OCI-LY3 (cell line): ENCODE measurements around the gene RUNX2.

Source experiments
- H2AFZ ChIP-seq: fragments of 200-600, 300-600 bp; shearing (Covaris generic); 2 replicates; pipeline ENCODE4 v1.6.0; 2014; ENCODE audit warnings: antibody characterized with exemption, low read depth, low read length
- H3K27ac ChIP-seq: fragments of 200-600, 300-600 bp; sonication (generic); 2 replicates; pipeline ENCODE4 v1.5.1; 2014; ENCODE audit warnings: mild to moderate bottlenecking, low read length, moderate library complexity, mixed read lengths
- H3K27me3 ChIP-seq: fragments of 200-600, 300-600 bp; sonication (generic); 2 replicates; pipeline ENCODE4 v1.6.1; 2014; ENCODE audit warnings: low read depth, low read length, mixed read lengths
- H3K36me3 ChIP-seq: fragments of 200-600, 300-600 bp; sonication (generic); replicated peaks from 2 replicates; pipeline ENCODE3; 2014; ENCODE audit warnings: low read depth, low read length, mixed read lengths
- H3K4me1 ChIP-seq: fragments of 300-600, 200-600 bp; sonication (generic); 2 replicates; pipeline ENCODE4 v1.6.1; 2014; ENCODE audit warnings: low read length, mixed read lengths
- H3K4me2 ChIP-seq: fragments of 200-600, 300-600 bp; sonication (generic); 2 replicates; pipeline ENCODE4 v1.6.1; 2014; ENCODE audit warnings: low read length, mixed read lengths
- H3K4me3 ChIP-seq: fragments of 300-600, 200-600 bp; sonication (generic); 2 replicates; pipeline ENCODE4 v1.5.1; 2014; ENCODE audit warnings: antibody characterized with exemption, mild to moderate bottlenecking, low read length, moderate library complexity
- H3K79me2 ChIP-seq: fragments of 300-600, 200-600 bp; shearing (Covaris generic); 2 replicates; pipeline ENCODE4 v1.6.1; 2014; ENCODE audit warnings: mild to moderate bottlenecking, low read length, mixed read lengths
- H3K9ac ChIP-seq: fragments of 300-600, 200-600 bp; shearing (Covaris generic); 2 replicates; pipeline ENCODE4 v1.6.0; 2014; ENCODE audit warnings: mild to moderate bottlenecking, low read length, moderate library complexity
- H3K9me3 ChIP-seq: fragments of 200-600, 300-600 bp; shearing (Covaris generic); 2 replicates; pipeline ENCODE4 v1.6.1; 2014; ENCODE audit warnings: low read length, mixed read lengths; ENCODE audit not compliant: insufficient read depth
- H4K20me1 ChIP-seq: fragments of 200-600, 300-600 bp; sonication (generic); 2 replicates; pipeline ENCODE4 v1.6.1; 2016; ENCODE audit warnings: low read length, mixed read lengths; ENCODE audit not compliant: insufficient read depth
- EZH2phosphoT487 ChIP-seq: fragments of 200-600 bp; shearing (Covaris generic); IDR thresholded peaks from 2 replicates; pipeline ENCODE4 v1.6.1; 2018; ENCODE audit warnings: antibody characterized with exemption, mixed run types, low read depth
- TF ChIP-seq, protein P1 (sequence below): fragments of 200-600, 300-600 bp; sonication (generic); IDR thresholded peaks from 2 replicates; pipeline ENCODE4 v1.5.1; 2014; ENCODE audit warnings: antibody characterized with exemption, low read length, low read depth

RUNX2 gene

DNA sequence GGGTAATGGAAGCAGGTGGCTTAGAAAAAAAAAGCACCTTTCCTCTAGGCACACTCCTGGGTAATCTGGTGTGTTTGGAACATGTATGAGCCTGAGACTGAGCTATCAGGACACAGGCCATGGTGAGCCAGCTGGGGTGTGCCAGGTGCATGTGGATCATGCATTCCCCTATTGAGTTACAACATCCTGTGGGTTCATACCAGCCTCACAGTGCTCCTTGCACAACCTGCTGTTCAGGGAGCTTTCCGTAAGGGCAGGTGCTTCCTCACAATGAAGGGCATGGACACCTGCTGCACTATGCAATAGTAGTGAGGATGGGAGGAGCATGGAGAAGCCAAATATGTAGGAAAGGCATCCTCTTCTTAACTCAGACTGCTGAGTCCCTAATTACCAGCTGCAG, 246.8 kb downstream of the RUNX2 start:
- H2AFZ ChIP-seq, result no peak overlapping the region
- 0 out of 2 replicates have a peak, but pooled peaks cover 3% of the 10 kb centered on the region for H3K27me3 ChIP-seq
- no peak overlapping the region for H3K27ac ChIP-seq
- H4K20me1 ChIP-seq, result no peaks in the 10 kb centered on the region
- no peaks in the 10 kb centered on the region for H3K79me2 ChIP-seq
- no peak overlapping the region for H3K4me2 ChIP-seq
- no peaks in the 10 kb centered on the region for H3K4me1 ChIP-seq
- H3K9me3 ChIP-seq, result no peaks in the 10 kb centered on the region
- H3K9ac ChIP-seq, result no peak overlapping the region
- H3K4me3 ChIP-seq, result no peak overlapping the region
- no peak for TF ChIP-seq EZH2phosphoT487
- TF ChIP-seq, protein P1, sequence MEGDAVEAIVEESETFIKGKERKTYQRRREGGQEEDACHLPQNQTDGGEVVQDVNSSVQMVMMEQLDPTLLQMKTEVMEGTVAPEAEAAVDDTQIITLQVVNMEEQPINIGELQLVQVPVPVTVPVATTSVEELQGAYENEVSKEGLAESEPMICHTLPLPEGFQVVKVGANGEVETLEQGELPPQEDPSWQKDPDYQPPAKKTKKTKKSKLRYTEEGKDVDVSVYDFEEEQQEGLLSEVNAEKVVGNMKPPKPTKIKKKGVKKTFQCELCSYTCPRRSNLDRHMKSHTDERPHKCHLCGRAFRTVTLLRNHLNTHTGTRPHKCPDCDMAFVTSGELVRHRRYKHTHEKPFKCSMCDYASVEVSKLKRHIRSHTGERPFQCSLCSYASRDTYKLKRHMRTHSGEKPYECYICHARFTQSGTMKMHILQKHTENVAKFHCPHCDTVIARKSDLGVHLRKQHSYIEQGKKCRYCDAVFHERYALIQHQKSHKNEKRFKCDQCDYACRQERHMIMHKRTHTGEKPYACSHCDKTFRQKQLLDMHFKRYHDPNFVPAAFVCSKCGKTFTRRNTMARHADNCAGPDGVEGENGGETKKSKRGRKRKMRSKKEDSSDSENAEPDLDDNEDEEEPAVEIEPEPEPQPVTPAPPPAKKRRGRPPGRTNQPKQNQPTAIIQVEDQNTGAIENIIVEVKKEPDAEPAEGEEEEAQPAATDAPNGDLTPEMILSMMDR, result no peak
- H3K36me3 ChIP-seq, result no peaks in the 10 kb centered on the region

DNA sequence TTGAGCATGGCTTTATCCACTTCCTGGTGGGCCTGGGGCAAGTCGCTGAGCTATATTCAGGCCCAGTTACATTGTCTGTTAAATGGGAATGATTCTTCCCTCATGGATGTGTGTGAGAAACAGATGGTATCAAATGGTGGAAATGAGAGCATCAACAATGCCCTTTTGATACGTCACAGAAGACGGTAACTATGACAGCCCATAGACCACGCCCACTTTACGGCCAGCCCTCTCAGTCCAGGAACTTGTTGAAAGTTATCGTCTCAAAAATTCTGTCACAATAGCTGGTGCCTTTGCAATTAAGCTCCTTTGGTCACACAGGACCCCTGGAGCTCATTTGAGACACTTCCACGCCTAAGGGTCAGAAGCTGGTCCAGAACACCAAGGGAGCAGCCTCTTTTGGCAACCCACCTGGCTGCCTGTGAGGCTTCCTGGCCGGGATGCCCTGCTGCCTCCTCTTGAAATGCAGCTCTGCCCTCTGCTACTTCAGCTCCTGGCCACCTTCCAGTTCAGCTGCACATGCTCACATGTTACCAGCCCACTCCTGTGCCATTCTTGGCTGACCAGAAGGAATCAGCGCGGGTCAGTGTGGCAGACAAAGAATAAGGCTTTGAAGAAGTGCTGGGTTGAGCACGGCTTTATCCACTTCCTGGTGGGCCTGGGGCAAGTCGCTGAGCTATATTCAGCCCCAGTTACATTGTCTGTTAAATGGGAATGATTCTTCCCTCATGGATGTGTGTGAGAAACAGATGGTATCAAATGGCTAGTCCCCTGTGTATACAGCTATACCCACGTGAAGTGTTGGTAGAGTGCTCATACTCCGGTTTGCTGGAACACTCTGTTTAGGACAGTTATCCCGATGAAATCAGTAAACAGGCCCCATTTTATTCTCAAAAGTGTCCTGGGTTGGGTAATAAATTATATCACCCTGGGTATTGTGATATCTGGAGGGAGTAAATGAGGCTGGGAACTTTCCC, 248.8 kb downstream of the RUNX2 start:
- no peak overlapping the region for H3K9ac ChIP-seq
- H4K20me1 ChIP-seq, result no peaks in the 10 kb centered on the region
- no peak overlapping the region for H2AFZ ChIP-seq
- H3K4me2 ChIP-seq, result no peak overlapping the region
- H3K36me3 ChIP-seq, result no peaks in the 10 kb centered on the region
- no peak overlapping the region for H3K27ac ChIP-seq
- H3K4me3 ChIP-seq, result no peak overlapping the region
- H3K27me3 ChIP-seq, result 0 out of 2 replicates have a peak, but pooled peaks cover 5% of the 10 kb centered on the region
- TF ChIP-seq, protein P1, result no peak
- TF ChIP-seq EZH2phosphoT487, result no peak
- H3K9me3 ChIP-seq, result no peaks in the 10 kb centered on the region
- no peaks in the 10 kb centered on the region for H3K79me2 ChIP-seq
- H3K4me1 ChIP-seq, result no peaks in the 10 kb centered on the region

DNA sequence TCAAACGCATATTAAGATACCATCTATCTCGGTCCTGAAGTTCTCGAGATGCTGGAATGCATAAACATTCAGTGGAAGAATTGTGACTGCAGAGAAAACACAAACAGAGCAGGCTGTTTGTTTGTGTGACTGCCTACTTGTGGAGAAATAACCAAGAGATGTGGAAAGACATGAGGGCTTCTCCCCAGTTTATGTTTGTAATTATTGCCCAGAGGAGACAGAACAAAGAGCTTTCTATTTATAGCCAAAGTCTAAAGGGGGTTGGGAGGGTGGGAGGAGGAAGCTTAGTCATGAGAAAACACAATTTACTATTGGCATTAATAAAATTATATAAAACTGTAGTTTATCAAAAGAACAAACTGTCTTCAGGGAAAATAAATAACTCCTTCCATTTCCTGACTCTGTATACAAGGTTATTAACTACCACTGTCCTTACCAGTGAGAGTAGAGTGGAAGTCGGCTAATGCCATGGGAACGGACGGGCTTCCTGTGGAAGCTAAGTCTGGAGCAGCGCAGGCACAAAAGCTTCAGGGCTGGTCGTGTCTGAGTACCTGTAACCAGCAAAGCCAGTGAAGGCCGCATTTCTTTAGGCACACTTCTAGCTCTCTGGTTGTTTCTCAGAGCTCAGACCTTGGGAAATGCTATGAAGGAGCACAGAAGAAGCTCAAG, 249.8 kb downstream of the RUNX2 start:
- Histone ChIP-seq H3K4me3 (no peak overlapping the region), H3K79me2 (no peaks in the 10 kb centered on the region), H4K20me1 (no peaks in the 10 kb centered on the region), H3K9me3 (no peaks in the 10 kb centered on the region), H3K4me2 (no peak overlapping the region), H3K36me3 (no peaks in the 10 kb centered on the region), H3K9ac (no peak overlapping the region), H3K27me3 (0 out of 2 replicates have a peak, but pooled peaks cover 5% of the 10 kb centered on the region), H3K4me1 (no peaks in the 10 kb centered on the region), H3K27ac (no peak overlapping the region), H2AFZ (no peak overlapping the region)
- no peak for TF ChIP-seq EZH2phosphoT487
- TF ChIP-seq, protein P1, result no peak

DNA sequence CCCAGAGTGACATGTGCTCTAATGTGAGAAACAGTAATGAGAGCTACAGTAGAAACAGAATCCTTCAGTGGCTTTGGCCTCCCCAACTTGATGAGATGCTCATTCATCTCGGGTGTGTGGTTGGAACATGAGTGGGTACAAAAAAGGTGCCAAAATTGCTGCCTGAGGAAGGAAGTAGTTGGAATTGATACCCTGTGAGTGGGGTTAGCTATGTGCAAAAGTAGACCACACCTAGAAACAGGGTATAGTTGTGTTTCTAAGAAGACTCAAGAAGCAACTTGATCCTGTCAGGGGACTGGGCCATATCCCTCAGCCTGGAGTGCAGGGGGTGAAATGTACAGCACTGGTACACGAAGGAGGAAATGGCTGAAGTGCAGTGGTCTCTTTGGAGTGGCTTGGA, 256.0 kb downstream of the RUNX2 start:
- Histone ChIP-seq H3K36me3 (no peaks in the 10 kb centered on the region), H3K4me2 (no peak overlapping the region), H3K4me1 (no peaks in the 10 kb centered on the region), H3K79me2 (no peaks in the 10 kb centered on the region), H3K9me3 (no peaks in the 10 kb centered on the region), H4K20me1 (no peaks in the 10 kb centered on the region), H3K9ac (no peak overlapping the region), H3K27ac (no peak overlapping the region), H3K4me3 (no peak overlapping the region), H2AFZ (no peak overlapping the region), H3K27me3 (peaks cover 11% of the 10 kb centered on the region; the same call in 1 of the 2 replicates)
- TF ChIP-seq, protein P1, result no peak
- no peak for TF ChIP-seq EZH2phosphoT487
